ENCODE measurements around the gene SLC9A5. TPM values are rescaled to one million over a fixed set of nuclear protein-coding genes. Genes with fewer than 3 reads are reported as not detected.

Gene SLC9A5
- polyA plus RNA-seq, 2 of the 4 experiments (the other 2 are of a cell fraction): 0.83 to 2.5 TPM

DNA sequence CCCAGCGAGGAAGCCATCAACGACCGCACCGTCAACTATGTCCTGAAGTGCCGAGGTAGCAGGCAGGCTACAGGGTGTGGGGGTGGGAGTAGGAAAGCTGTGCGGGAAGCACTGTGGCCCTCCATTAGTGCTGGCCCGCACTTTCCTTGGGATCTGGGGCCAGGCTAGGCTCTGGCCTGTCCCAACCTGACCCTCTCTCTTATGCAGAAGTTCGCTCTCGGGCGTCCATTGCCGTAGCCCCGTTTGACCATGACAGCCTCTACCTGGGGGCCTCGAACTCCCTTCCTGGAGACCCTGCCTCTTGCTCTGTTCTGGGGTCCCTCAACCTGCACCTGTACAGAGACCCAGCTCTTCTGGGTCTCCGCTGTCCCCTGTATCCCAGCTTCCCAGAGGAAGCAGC lies 39.2 kb downstream of the SLC9A5 start:
- Histone ChIP-seq H3K4me1 (peaks cover 15% of the 10 kb centered on the region; the same call in 2 of the 3 replicates), H3K4me3 (no peak overlapping the region), H3K4me2 (no peak overlapping the region), H3K27ac (no peak overlapping the region), H3K9me3 (no peaks in the 10 kb centered on the region)
- 85% methylated on average over 10 of the region's 14 CpGs for WGBS (ENCODE audit: missing lambda C conversion rate)
- CTCF ChIA-PET: interaction anchor here (0.5 to 5.4 kb wide), 6 partner anchors 8 to 66 kb away, joined by 3 to 31 read pairs (median 6); partner anchors contain the start of genes KCTD19 and LRRC36
- POLR2A ChIA-PET: no interaction called here
- ATAC-seq: no peak
- no peak for DNase-seq (ENCODE audit: low read depth in 1 of 2, low spot score in 1 of 2)
- no peak for FAIRE-seq
- TF ChIP-seq, protein P1, sequence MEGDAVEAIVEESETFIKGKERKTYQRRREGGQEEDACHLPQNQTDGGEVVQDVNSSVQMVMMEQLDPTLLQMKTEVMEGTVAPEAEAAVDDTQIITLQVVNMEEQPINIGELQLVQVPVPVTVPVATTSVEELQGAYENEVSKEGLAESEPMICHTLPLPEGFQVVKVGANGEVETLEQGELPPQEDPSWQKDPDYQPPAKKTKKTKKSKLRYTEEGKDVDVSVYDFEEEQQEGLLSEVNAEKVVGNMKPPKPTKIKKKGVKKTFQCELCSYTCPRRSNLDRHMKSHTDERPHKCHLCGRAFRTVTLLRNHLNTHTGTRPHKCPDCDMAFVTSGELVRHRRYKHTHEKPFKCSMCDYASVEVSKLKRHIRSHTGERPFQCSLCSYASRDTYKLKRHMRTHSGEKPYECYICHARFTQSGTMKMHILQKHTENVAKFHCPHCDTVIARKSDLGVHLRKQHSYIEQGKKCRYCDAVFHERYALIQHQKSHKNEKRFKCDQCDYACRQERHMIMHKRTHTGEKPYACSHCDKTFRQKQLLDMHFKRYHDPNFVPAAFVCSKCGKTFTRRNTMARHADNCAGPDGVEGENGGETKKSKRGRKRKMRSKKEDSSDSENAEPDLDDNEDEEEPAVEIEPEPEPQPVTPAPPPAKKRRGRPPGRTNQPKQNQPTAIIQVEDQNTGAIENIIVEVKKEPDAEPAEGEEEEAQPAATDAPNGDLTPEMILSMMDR (IDR thresholded peaks at IDR 0.05): no peak
- TF ChIP-seq USF2 (IDR thresholded peaks at IDR 0.05): no peak
- no peak for TF ChIP-seq BHLHE40 (IDR thresholded peaks at IDR 0.05; ENCODE audit: low read depth, low read length)
- no peak for TF ChIP-seq PBX3 (IDR thresholded peaks at IDR 0.05)
- TF ChIP-seq, protein P2, sequence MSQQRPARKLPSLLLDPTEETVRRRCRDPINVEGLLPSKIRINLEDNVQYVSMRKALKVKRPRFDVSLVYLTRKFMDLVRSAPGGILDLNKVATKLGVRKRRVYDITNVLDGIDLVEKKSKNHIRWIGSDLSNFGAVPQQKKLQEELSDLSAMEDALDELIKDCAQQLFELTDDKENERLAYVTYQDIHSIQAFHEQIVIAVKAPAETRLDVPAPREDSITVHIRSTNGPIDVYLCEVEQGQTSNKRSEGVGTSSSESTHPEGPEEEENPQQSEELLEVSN (IDR thresholded peaks at IDR 0.05; ENCODE audit: borderline replicate concordance, low read depth): no peak
- no peak for TF ChIP-seq FOSB (CRISPR knock-in tag; IDR thresholded peaks at IDR 0.05)
- TF ChIP-seq REST (IDR thresholded peaks at IDR 0.05): no peak

DNA sequence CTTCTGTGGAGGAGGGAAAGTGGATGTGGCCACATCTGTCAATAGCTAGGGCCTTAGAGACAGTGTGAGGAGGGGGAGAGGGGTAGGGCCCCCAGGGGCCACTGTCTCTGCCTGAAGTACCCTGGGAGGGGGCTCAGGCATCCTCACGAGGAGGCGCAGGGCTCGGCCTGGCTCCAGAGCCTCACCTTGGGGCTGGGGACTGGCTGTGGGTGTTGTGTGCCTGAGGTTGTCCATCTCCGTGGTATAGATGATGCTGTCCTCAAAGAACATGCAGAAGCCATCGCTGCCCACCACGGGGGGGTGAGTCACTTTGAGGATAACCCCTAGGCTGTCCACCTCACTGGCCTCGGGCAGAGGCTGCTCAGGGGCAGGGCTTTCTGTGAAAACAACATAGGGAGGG lies 42.7 kb downstream of the SLC9A5 start:
- H3K4me3 ChIP-seq: no peak overlapping the region
- no peaks in the 10 kb centered on the region for H3K9me3 ChIP-seq
- TF ChIP-seq USF2 (IDR thresholded peaks at IDR 0.05): no peak
- TF ChIP-seq POLR2A (IDR thresholded peaks at IDR 0.05; ENCODE audit: low read length): no peak
- TF ChIP-seq MAX (IDR thresholded peaks at IDR 0.05): no peak
- TF ChIP-seq HOXB5 (CRISPR knock-in tag; IDR thresholded peaks at IDR 0.05): no peak
- TF ChIP-seq, protein P3, sequence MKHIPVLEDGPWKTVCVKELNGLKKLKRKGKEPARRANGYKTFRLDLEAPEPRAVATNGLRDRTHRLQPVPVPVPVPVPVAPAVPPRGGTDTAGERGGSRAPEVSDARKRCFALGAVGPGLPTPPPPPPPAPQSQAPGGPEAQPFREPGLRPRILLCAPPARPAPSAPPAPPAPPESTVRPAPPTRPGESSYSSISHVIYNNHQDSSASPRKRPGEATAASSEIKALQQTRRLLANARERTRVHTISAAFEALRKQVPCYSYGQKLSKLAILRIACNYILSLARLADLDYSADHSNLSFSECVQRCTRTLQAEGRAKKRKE (CRISPR knock-in tag; IDR thresholded peaks at IDR 0.05; ENCODE audit: low read depth): no peak
- TF ChIP-seq KDM1A (IDR thresholded peaks at IDR 0.05; ENCODE audit: low read depth): no peak
- no peak for TF ChIP-seq HOXA7 (CRISPR knock-in tag; IDR thresholded peaks at IDR 0.05)
- no peak for TF ChIP-seq MAFK (IDR thresholded peaks at IDR 0.05; ENCODE audit: partially characterized antibody)
- no peak for TF ChIP-seq MYC (IDR thresholded peaks at IDR 0.05; ENCODE audit: borderline replicate concordance, low read length)
- no peak for TF ChIP-seq NFE2L2 (conservative IDR thresholded peaks at IDR 0.05; ENCODE audit: low read length)
- TF ChIP-seq PBX3 (IDR thresholded peaks at IDR 0.05): no peak
- TF ChIP-seq TFCP2L1 (CRISPR knock-in tag; IDR thresholded peaks at IDR 0.05): no peak
- TF ChIP-seq EHMT2 (IDR thresholded peaks at IDR 0.05; ENCODE audit: low read depth): no peak
- no peak for TF ChIP-seq MAZ (IDR thresholded peaks at IDR 0.05; ENCODE audit: borderline replicate concordance, low read depth, low read length)
- TF ChIP-seq RAD21 (conservative IDR thresholded peaks at IDR 0.05 in 1 of 2, IDR thresholded peaks at IDR 0.05 in 1 of 2): no peak
- no peak for TF ChIP-seq POLR2AphosphoS2 (conservative IDR thresholded peaks at IDR 0.05; ENCODE audit: low read length)
- TF ChIP-seq ZNF302 (CRISPR knock-in tag; IDR thresholded peaks at IDR 0.05): no peak
- TF ChIP-seq RCOR1 (IDR thresholded peaks at IDR 0.05; ENCODE audit: low read depth, low read length): no peak
- no peak for TF ChIP-seq PHF8 (IDR thresholded peaks at IDR 0.05; ENCODE audit: borderline replicate concordance, low read depth)
- no peak overlapping the region for H3K27ac ChIP-seq
- no peak for ATAC-seq
- no peak for DNase-seq (ENCODE audit: low read depth in 1 of 2, low spot score in 1 of 2)
- FAIRE-seq: no peak
- peaks cover 12% of the 10 kb centered on the region; the same call in 2 of the 3 replicates for H3K4me1 ChIP-seq
- POLR2A ChIA-PET: no interaction called here
- CTCF ChIA-PET: interaction anchor here (1.4 to 1.6 kb wide), 2 partner anchors 126 to 156 kb away, joined by 4 read pairs; no protein-coding TSS in a partner anchor
- 88% methylated on average over 3 of the region's 7 CpGs for WGBS (ENCODE audit: missing lambda C conversion rate)
- H3K4me2 ChIP-seq: no peak overlapping the region
